SK-N-SH (cell line): ENCODE measurements around the gene EBF3. TPM values are rescaled to one million over a fixed set of nuclear protein-coding genes. Genes with fewer than 3 reads are reported as not detected.

Experiments used
- CTCF ChIA-PET: fragments of 300-600, 350-600 bp; formaldehyde crosslinking; extraction: SDS; loops from one replicate; lab custom pipeline; 2021; lab: Yijun Ruan, JAX
- POLR2A ChIA-PET: fragments of 350-600 bp; sonication (Branson Sonifier 250); formaldehyde crosslinking; extraction: SDS; loops from one replicate; lab custom pipeline; 2020; ENCODE audit warnings: antibody characterized with exemption, inconsistent platforms; lab: Yijun Ruan, JAX
- DNase-seq: peaks from one replicate; pipeline ENCODE4 v3.0.0; 2012
- H2AFZ ChIP-seq: fragments of 200-600 bp; sonication (generic); 2 replicates; pipeline ENCODE4 v1.8.1; 2016; ENCODE audit warnings: antibody characterized with exemption, mild to moderate bottlenecking, low read depth
- H3F3A ChIP-seq: fragments of 200-600 bp; sonication (generic); replicated peaks from 2 replicates; pipeline ENCODE3; 2016; ENCODE audit warnings: antibody characterized with exemption, mild to moderate bottlenecking; ENCODE audit not compliant: insufficient read depth
- H3K27ac ChIP-seq, 2 experiments: fragments of 200-500 bp in 1 of 2; fragments of 200-600 bp in 1 of 2; sonication (Bioruptor generic) in 1 of 2; sonication (generic), shearing (Covaris generic) in 1 of 2; 2 replicates each; pipeline versions ENCODE4 v1.5.1 to v1.6.1; 2014 to 2016; ENCODE audit warnings: low read depth in 2 of 2, inconsistent platforms in 1 of 2, low read length in 1 of 2, mild to moderate bottlenecking in 1 of 2, mixed read lengths in 1 of 2
- H3K27me3 ChIP-seq: fragments of 200-600 bp; sonication (generic), shearing (Covaris generic); 2 replicates; pipeline ENCODE4 v1.6.1; 2016; ENCODE audit warnings: mixed run types; ENCODE audit not compliant: insufficient read depth
- H3K36me3 ChIP-seq, 2 experiments: fragments of 200-500 bp in 1 of 2; fragments of 200-600 bp in 1 of 2; sonication (Bioruptor generic) in 1 of 2; sonication (generic) in 1 of 2; replicated peaks in 1 of 2; 2 replicates each; pipeline versions ENCODE3 to v1.5.1; 2014 to 2016; ENCODE audit warnings: low read length in 1 of 2, mild to moderate bottlenecking in 1 of 2; ENCODE audit not compliant: insufficient read depth in 2 of 2, control insufficient read depth in 1 of 2
- H3K4me1 ChIP-seq, 2 experiments: fragments of 200-500 bp in 1 of 2; fragments of 200-600 bp in 1 of 2; sonication (Bioruptor generic) in 1 of 2; sonication (generic), shearing (Covaris generic) in 1 of 2; 2 replicates each; pipeline versions ENCODE4 v1.5.1 to v1.6.1; 2014 to 2016; ENCODE audit warnings: low read depth in 1 of 2, low read length in 1 of 2, mixed run types in 1 of 2; ENCODE audit not compliant: insufficient read depth in 2 of 2, control insufficient read depth in 1 of 2
- H3K4me2 ChIP-seq: fragments of 200-600 bp; sonication (generic), shearing (Covaris generic); 2 replicates; pipeline ENCODE4 v1.6.1; 2017; ENCODE audit warnings: mixed run types
- H3K4me3 ChIP-seq, 2 experiments: fragments of 200-500 bp in 1 of 2; fragments of 200-600 bp in 1 of 2; sonication (Bioruptor generic) in 1 of 2; sonication (generic), shearing (Covaris generic) in 1 of 2; 2 replicates each; pipeline versions ENCODE4 v1.5.1 to v1.8.1; 2014 to 2016; ENCODE audit warnings: low read depth in 2 of 2, inconsistent platforms in 1 of 2, low read length in 1 of 2, mild to moderate bottlenecking in 1 of 2, mixed read lengths in 1 of 2, moderate library complexity in 1 of 2
- H3K79me2 ChIP-seq: fragments of 200-600 bp; sonication (generic); 2 replicates; pipeline ENCODE4 v1.8.1; 2017; ENCODE audit warnings: mild to moderate bottlenecking; ENCODE audit not compliant: insufficient read depth
- H3K9ac ChIP-seq: fragments of 200-600 bp; sonication (generic); 2 replicates; pipeline ENCODE4 v1.6.1; 2017; ENCODE audit warnings: mixed run types
- H3K9me2 ChIP-seq: fragments of 200-600 bp; sonication (generic); 2 replicates; pipeline ENCODE4 v1.6.1; 2017; ENCODE audit warnings: mixed run types
- H3K9me3 ChIP-seq: fragments of 200-600 bp; sonication (generic); 2 replicates; pipeline ENCODE4 v1.6.1; 2017; ENCODE audit warnings: mixed run types, mild to moderate bottlenecking, moderate library complexity
- H4K20me1 ChIP-seq: fragments of 200-600 bp; sonication (generic); 2 replicates; pipeline ENCODE4 v1.6.1; 2017; ENCODE audit warnings: mild to moderate bottlenecking, mixed run types; ENCODE audit not compliant: insufficient read depth
- CHD2 ChIP-seq: fragments of 150-350 bp; IDR thresholded peaks from 2 replicates; pipeline ENCODE4 v1.6.1; 2018; ENCODE audit warnings: low read length; ENCODE audit not compliant: partially characterized antibody
- EP300 ChIP-seq, 2 experiments: IDR thresholded peaks; 2 replicates each; pipeline versions ENCODE4 v1.4.0 to v1.6.1; 2012; ENCODE audit warnings: borderline replicate concordance in 1 of 2, low read depth in 1 of 2, low read length in 1 of 2
- EZH2phosphoT487 ChIP-seq: fragments of 200-600 bp; sonication (generic); IDR thresholded peaks from 2 replicates; pipeline ENCODE4 v1.6.1; 2017; ENCODE audit warnings: low read depth, mixed run types, mild to moderate bottlenecking, antibody characterized with exemption, moderate library complexity, borderline replicate concordance
- FOXJ3 ChIP-seq: sonication (generic); formaldehyde crosslinking; IDR thresholded peaks from 2 replicates; pipeline ENCODE4 v1.5.1; 2020; ENCODE audit warnings: mild to moderate bottlenecking, missing genetic modification reagents
- GATA2 ChIP-seq: sonication (generic); formaldehyde crosslinking; IDR thresholded peaks from 2 replicates; pipeline ENCODE4 v1.5.0; 2020; ENCODE audit warnings: mild to moderate bottlenecking, missing genetic modification reagents
- RAD21 ChIP-seq: IDR thresholded peaks from 2 replicates; pipeline ENCODE4 v1.6.1; 2012; ENCODE audit warnings: mild to moderate bottlenecking, low read length
- RCOR1 ChIP-seq: fragments of 150-350 bp; IDR thresholded peaks from 2 replicates; pipeline ENCODE4 v1.6.1; 2017; ENCODE audit warnings: antibody characterized with exemption, low read length
- RXRA ChIP-seq: IDR thresholded peaks from 2 replicates; pipeline ENCODE4 v1.4.0; 2012; ENCODE audit warnings: low read depth, mild to moderate bottlenecking, borderline replicate concordance
- TAF1 ChIP-seq: IDR thresholded peaks from 2 replicates; pipeline ENCODE4 v1.6.1; 2012; ENCODE audit warnings: low read depth, mild to moderate bottlenecking, low read length, moderate library complexity, borderline replicate concordance
- TCF12 ChIP-seq: IDR thresholded peaks from 2 replicates; pipeline ENCODE4 v1.4.0; 2012
- TEAD4 ChIP-seq: IDR thresholded peaks from 2 replicates; pipeline ENCODE4 v1.4.0; 2012; ENCODE audit warnings: mild to moderate bottlenecking, borderline replicate concordance; ENCODE audit not compliant: insufficient read depth
- ZBTB33 ChIP-seq: IDR thresholded peaks from 2 replicates; pipeline ENCODE4 v1.4.0; 2012; ENCODE audit warnings: low read depth, borderline replicate concordance
- WGBS: methylation state at CpG from one replicate; pipeline ENCODE4 v1.1.6; 2017; ENCODE audit warnings: low lambda C conversion rate; 5-methylcytosine and 5-hydroxymethylcytosine counted together
- polyA plus RNA-seq, 3 experiments: library from polyadenylated mRNA; depleted of rRNA; stranded (reverse); fragments of >200 nt; gene quantifications; 2 replicates each; pipeline ENCODE4 v1.2.3, GENCODE V29; 2012
- TF ChIP-seq, protein P1 (sequence below): IDR thresholded peaks from 2 replicates; pipeline ENCODE4 v1.4.0; 2012; ENCODE audit warnings: low read depth, borderline replicate concordance
- TF ChIP-seq, protein P2 (sequence below): fragments of 150-350 bp; IDR thresholded peaks from 2 replicates; pipeline ENCODE4 v1.6.1; 2017; ENCODE audit warnings: antibody characterized with exemption, low read length, low read depth, borderline replicate concordance
- TF ChIP-seq, protein P3 (sequence below): IDR thresholded peaks from 2 replicates; pipeline ENCODE4 v1.4.0; 2012; ENCODE audit warnings: low read depth

EBF3 gene
- polyA plus RNA-seq, 1 of the 3 experiments (the other 2 are of a cell fraction): not detected

GRCh38 chr10:129935867-129936152 lies 28.3 kb downstream of the EBF3 start:
- no peak overlapping the region for H3K4me3 ChIP-seq
- no peaks in the 10 kb centered on the region for H3K27me3 ChIP-seq
- peaks cover 0 to 15% of the 10 kb centered on the region in 2 experiments; a peak in 1 of 4 replicates for H3K4me1 ChIP-seq
- H3F3A ChIP-seq: no peaks in the 10 kb centered on the region
- 14% methylated on average over 4 of the region's 7 CpGs for WGBS
- no peaks in the 10 kb centered on the region for H3K36me3 ChIP-seq
- ChIA-PET CTCF (interaction anchor here (2.0 kb wide), 1 partner anchor 33 kb away, joined by 5 read pairs; no protein-coding TSS in a partner anchor), POLR2A (no interaction called here)
- no peak overlapping the region for H3K9ac ChIP-seq
- H2AFZ ChIP-seq: no peak overlapping the region
- no peak overlapping the region for H3K4me2 ChIP-seq
- no peak overlapping the region for H3K27ac ChIP-seq
- no peak for DNase-seq
- no peaks in the 10 kb centered on the region for H3K79me2 ChIP-seq
- TF ChIP-seq, protein P1, sequence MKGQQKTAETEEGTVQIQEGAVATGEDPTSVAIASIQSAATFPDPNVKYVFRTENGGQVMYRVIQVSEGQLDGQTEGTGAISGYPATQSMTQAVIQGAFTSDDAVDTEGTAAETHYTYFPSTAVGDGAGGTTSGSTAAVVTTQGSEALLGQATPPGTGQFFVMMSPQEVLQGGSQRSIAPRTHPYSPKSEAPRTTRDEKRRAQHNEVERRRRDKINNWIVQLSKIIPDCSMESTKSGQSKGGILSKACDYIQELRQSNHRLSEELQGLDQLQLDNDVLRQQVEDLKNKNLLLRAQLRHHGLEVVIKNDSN: no peak
- TF ChIP-seq, protein P2, sequence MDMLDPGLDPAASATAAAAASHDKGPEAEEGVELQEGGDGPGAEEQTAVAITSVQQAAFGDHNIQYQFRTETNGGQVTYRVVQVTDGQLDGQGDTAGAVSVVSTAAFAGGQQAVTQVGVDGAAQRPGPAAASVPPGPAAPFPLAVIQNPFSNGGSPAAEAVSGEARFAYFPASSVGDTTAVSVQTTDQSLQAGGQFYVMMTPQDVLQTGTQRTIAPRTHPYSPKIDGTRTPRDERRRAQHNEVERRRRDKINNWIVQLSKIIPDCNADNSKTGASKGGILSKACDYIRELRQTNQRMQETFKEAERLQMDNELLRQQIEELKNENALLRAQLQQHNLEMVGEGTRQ: no peak
- TF ChIP-seq, protein P3, sequence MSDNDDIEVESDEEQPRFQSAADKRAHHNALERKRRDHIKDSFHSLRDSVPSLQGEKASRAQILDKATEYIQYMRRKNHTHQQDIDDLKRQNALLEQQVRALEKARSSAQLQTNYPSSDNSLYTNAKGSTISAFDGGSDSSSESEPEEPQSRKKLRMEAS: no peak
- TF ChIP-seq TAF1 (no peak), EZH2phosphoT487 (no peak), RAD21 (no peak), CHD2 (no peak), TEAD4 (no peak), ZBTB33 (no peak), GATA2 (CRISPR knock-in tag) (no peak), RXRA (no peak), FOXJ3 (CRISPR knock-in tag) (no peak), EP300 (IDR thresholded peaks at IDR 0.05; ENCODE audit: borderline replicate concordance in 1 of 2, low read depth in 1 of 2, low read length in 1 of 2) (no peak), RCOR1 (no peak), TCF12 (no peak)
- H3K9me3 ChIP-seq: no peaks in the 10 kb centered on the region
- H4K20me1 ChIP-seq: no peaks in the 10 kb centered on the region
- no peaks in the 10 kb centered on the region for H3K9me2 ChIP-seq
